Activated gamma-delta T cell treated with anti-CD3 and anti-CD28 coated beads, Interleukin-2, amount 50 U/mL, for 16 hours (primary cell): ENCODE results near the gene MCFD2.

Experiments used
- DNase-seq: peaks from one replicate; pipeline ENCODE4 v3.0.0-alpha.2; 2020; ENCODE audit warnings: low read depth

Gene MCFD2

GRCh38 chr2:46915281-46915810 is at the start of gene MCFD2:
MCFD2 (minus strand) TSS chr2:46915806; CDS start chr2:46909171, 6,635 bp downstream.
- no peak for DNase-seq

- DNase-seq = no peak
These were observed 49.4 kb upstream of the MCFD2 start for GRCh38 chr2:46964835-46965560.

GRCh38 chr2:46963941-46964673 is 48.5 kb upstream of the MCFD2 start:
- DNase-seq = no peak

- no peak for DNase-seq
These were observed 47.6 kb upstream of the MCFD2 start for GRCh38 chr2:46963210-46963609.

- DNase-seq = no peak
These were observed 47.1 kb upstream of the MCFD2 start for GRCh38 chr2:46962751-46963150.

- no peak for DNase-seq
These were observed 45.0 kb upstream of the MCFD2 start for GRCh38 chr2:46960618-46961017.

GRCh38 chr2:46958431-46959017 is 42.9 kb upstream of the MCFD2 start:
- no peak for DNase-seq

- no peak for DNase-seq
These were observed 41.5 kb upstream of the MCFD2 start for GRCh38 chr2:46956981-46957531.

- no peak for DNase-seq
These were observed 40.2 kb upstream of the MCFD2 start for GRCh38 chr2:46955764-46956163.

GRCh38 chr2:46954951-46955571 is 39.5 kb upstream of the MCFD2 start:
- no peak for DNase-seq

GRCh38 chr2:46952171-46952570 is 36.6 kb upstream of the MCFD2 start:
- no peak for DNase-seq

GRCh38 chr2:46951290-46952064 is 35.9 kb upstream of the MCFD2 start:
- no peak for DNase-seq

GRCh38 chr2:46950314-46950713 is 34.7 kb upstream of the MCFD2 start:
- DNase-seq = no peak

GRCh38 chr2:46947841-46948240 is 32.2 kb upstream of the MCFD2 start:
- no peak for DNase-seq

- no peak for DNase-seq
These were observed 30.1 kb upstream of the MCFD2 start for GRCh38 chr2:46945671-46946070.

- peak; percentile 47 for DNase-seq
These were observed 28.5 kb upstream of the MCFD2 start for GRCh38 chr2:46943881-46944798.

- no peak for DNase-seq
These were observed 27.5 kb upstream of the MCFD2 start for GRCh38 chr2:46942891-46943626.

GRCh38 chr2:46942143-46942526 is 26.5 kb upstream of the MCFD2 start:
- peak; percentile 64 for DNase-seq

- no peak for DNase-seq
These were observed 24.2 kb upstream of the MCFD2 start for GRCh38 chr2:46939626-46940359.
